Gastrocnemius medialis (tissue), 4 donors: ENCODE measurements around the gene MOB1B. TPM values are rescaled to one million over a fixed set of nuclear protein-coding genes. Genes with fewer than 3 reads are reported as not detected.
"Not testable (repeated sequence)": the region's sequence is repeated elsewhere in the genome, so short reads cannot be mapped to it uniquely, and the experiment has no call there.

Experiments used
- ATAC-seq, 2 donors: fragments of 150-250 bp; one replicate each; pipeline ENCODE4 v1.9.1; 2016
- DNase-seq, 2 donors: peaks; one replicate each; pipeline ENCODE4 v3.0.0-alpha.2; 2019
- H3K27ac ChIP-seq, 4 donors: fragments of 200-600 bp; sonication (generic); 1 replicate in 1 of 4; 2 replicates in 3 of 4; pipeline ENCODE4 v1.5.1; 2016 to 2018; ENCODE audit warnings: mild to moderate bottlenecking in 2 of 4, moderate library complexity in 1 of 4
- H3K27me3 ChIP-seq, 3 donors: fragments of 200-600 bp; sonication (generic) in 2 of 3; 1 replicate in 1 of 3; 2 replicates in 2 of 3; pipeline versions ENCODE4 v1.5.1 to v1.6.0; 2016 to 2019; ENCODE audit warnings: mild to moderate bottlenecking in 1 of 3, moderate library complexity in 1 of 3
- H3K36me3 ChIP-seq, 2 donors: fragments of 200-600 bp; sonication (generic) in 1 of 2; one replicate each; pipeline ENCODE4 v1.5.1; 2017 to 2018
- H3K4me1 ChIP-seq, 2 donors: fragments of 200-600 bp; sonication (generic) in 1 of 2; one replicate each; pipeline ENCODE4 v1.5.1; 2016 to 2017; ENCODE audit warnings: mild to moderate bottlenecking in 2 of 2
- H3K4me3 ChIP-seq, 4 donors: fragments of 200-600 bp; sonication (generic) in 3 of 4; 1 replicate in 1 of 4; 2 replicates in 3 of 4; pipeline ENCODE4 v1.5.1; 2016 to 2019; ENCODE audit warnings: mild to moderate bottlenecking in 2 of 4
- H3K9me3 ChIP-seq, 3 donors: fragments of 200-600 bp; sonication (generic) in 2 of 3; 1 replicate in 1 of 3; 2 replicates in 2 of 3; pipeline ENCODE4 v1.5.1; 2016 to 2019
- CTCF ChIP-seq, 5 experiments: fragments of 450-650 bp in 3 of 5; fragments of 200-600 bp in 2 of 5; sonication (generic) in 2 of 5; IDR thresholded peaks in 4 of 5; conservative IDR thresholded peaks in 1 of 5; 1 replicate in 4 of 5; 2 replicates in 1 of 5; pipeline ENCODE4 v1.5.1; 2016 to 2019; ENCODE audit warnings: antibody characterized with exemption in 5 of 5, mild to moderate bottlenecking in 3 of 5, moderate library complexity in 3 of 5
- POLR2A ChIP-seq, 2 donors: fragments of 450-650 bp; IDR thresholded peaks; one replicate each; pipeline ENCODE4 v1.6.1; 2017; ENCODE audit warnings: antibody characterized with exemption in 2 of 2, mild to moderate bottlenecking in 2 of 2, moderate library complexity in 2 of 2
- in situ Hi-C, 4 donors: fragments of 200-750 bp; cut with MboI; loops; one replicate each; pipeline versions ENCODE4 v1.15.0 to v1.8.0; 2017; ENCODE audit warnings: low sequenced_read_pairs in 4 of 4
- intact Hi-C: fragments of 100-400 bp; cut with DNase I; formaldehyde crosslinking; loops from one replicate; pipeline ENCODE4 v1.15.1; 2023; ENCODE audit warnings: low total_unique reads
- total RNA-seq, 4 donors: library from RNA; depleted of rRNA; stranded (reverse); fragments of >200 nt; gene quantifications; one replicate each; pipeline versions ENCODE4 v1.1.0 to v1.2.3, GENCODE V29; 2016

Gene MOB1B
- total RNA-seq, 4 donors from 2014 or later: 6.5 to 17.5 (median 8.4) TPM

- no peak for TF ChIP-seq POLR2A (IDR thresholded peaks at IDR 0.05)
- no peak for TF ChIP-seq CTCF (IDR thresholded peaks at IDR 0.05 in 4 of 5, conservative IDR thresholded peaks at IDR 0.05 in 1 of 5)
- DNase-seq (no peak), ATAC-seq (no peak)
- Histone ChIP-seq H3K4me1 (peaks cover 4 to 10% of the 10 kb centered on the region in 2 donors), H3K36me3 (no peaks in the 10 kb centered on the region), H3K27ac (no peak overlapping the region), H3K27me3 (no peaks in the 10 kb centered on the region), H3K9me3 (no peaks in the 10 kb centered on the region), H3K4me3 (no peak overlapping the region)
- in situ Hi-C loops: no loop called here
- intact Hi-C loops: no loop called here
These were observed 125.4 kb downstream of the MOB1B start for GRCh38 chr4:71027611-71028010.

GRCh38 chr4:71029504-71029903 is 127.3 kb downstream of the MOB1B start:
- DNase-seq: no peak
- H3K36me3 ChIP-seq: no peaks in the 10 kb centered on the region

GRCh38 chr4:71032106-71032505 is 129.9 kb downstream of the MOB1B start:
- H3K36me3 ChIP-seq, in situ Hi-C loops, ATAC-seq: not testable (repeated sequence)

More at GRCh38 chr4:71029504-71029903, 127.3 kb downstream of the MOB1B start:
- peaks cover 4 to 10% of the 10 kb centered on the region in 2 donors for H3K4me1 ChIP-seq
- ATAC-seq: no peak
- intact Hi-C loops: no loop called here
- no peaks in the 10 kb centered on the region for H3K9me3 ChIP-seq
- H3K4me3 ChIP-seq: no peak overlapping the region
- no peak overlapping the region for H3K27ac ChIP-seq
- in situ Hi-C loops: no loop called here
- no peak for TF ChIP-seq POLR2A (IDR thresholded peaks at IDR 0.05)
- TF ChIP-seq CTCF (IDR thresholded peaks at IDR 0.05 in 4 of 5, conservative IDR thresholded peaks at IDR 0.05 in 1 of 5): no peak
- H3K27me3 ChIP-seq: no peaks in the 10 kb centered on the region

More at GRCh38 chr4:71032106-71032505, 129.9 kb downstream of the MOB1B start:
- DNase-seq, H3K27me3 ChIP-seq, H3K27ac ChIP-seq, H3K4me1 ChIP-seq, H3K4me3 ChIP-seq, H3K9me3 ChIP-seq, intact Hi-C loops: not testable (repeated sequence)

Other genes starting within 250 kb of the MOB1B start
- gene JCHAIN, start 235.9 kb upstream of the MOB1B start, total RNA-seq: 1 to 10 TPM in 1 of 4 donors, under 1 TPM in 2, not detected in 1; 0.55 to 3.9 (median 0.60) TPM
- gene UTP3, start 213.8 kb upstream of the MOB1B start, total RNA-seq: 10 to 100 TPM in 3 of 4 donors, 1 to 10 TPM in 1; 6.3 to 13.0 (median 11.8) TPM
- 10 to 100 TPM; 30.9 to 41.8 (median 37.2) TPM for gene RUFY3, start 180.4 kb upstream of the MOB1B start, total RNA-seq
- gene GRSF1, start 62.5 kb upstream of the MOB1B start, total RNA-seq: 100 to 1,000 TPM; 121 to 158 (median 140) TPM
- gene DCK, start 91.3 kb downstream of the MOB1B start, total RNA-seq: 10 to 100 TPM in 2 of 4 donors, 1 to 10 TPM in 2; 6.3 to 17.2 (median 11.8) TPM